ENCODE measurements around the gene CNTNAP4.

DNA sequence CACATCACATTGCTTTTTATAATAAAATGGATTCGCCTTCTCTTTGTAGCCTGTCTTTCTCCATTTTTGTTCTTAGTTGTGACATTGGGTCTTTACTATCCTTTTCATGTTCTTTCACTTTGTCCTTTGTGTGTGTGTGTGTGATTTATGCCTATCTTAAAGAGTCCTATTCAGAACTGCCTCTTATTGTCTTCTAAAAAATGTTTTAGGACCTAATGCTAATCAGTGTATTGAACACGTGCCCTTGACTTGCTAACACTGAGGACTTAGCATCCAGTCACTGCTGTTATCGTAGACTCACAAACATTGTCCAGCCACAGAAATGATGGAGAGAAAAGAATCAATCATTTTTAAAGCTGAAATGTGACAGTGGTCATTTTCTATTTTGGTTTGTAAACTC lies 251.9 kb downstream of the CNTNAP4 start:
- TF ChIP-seq, protein P1, sequence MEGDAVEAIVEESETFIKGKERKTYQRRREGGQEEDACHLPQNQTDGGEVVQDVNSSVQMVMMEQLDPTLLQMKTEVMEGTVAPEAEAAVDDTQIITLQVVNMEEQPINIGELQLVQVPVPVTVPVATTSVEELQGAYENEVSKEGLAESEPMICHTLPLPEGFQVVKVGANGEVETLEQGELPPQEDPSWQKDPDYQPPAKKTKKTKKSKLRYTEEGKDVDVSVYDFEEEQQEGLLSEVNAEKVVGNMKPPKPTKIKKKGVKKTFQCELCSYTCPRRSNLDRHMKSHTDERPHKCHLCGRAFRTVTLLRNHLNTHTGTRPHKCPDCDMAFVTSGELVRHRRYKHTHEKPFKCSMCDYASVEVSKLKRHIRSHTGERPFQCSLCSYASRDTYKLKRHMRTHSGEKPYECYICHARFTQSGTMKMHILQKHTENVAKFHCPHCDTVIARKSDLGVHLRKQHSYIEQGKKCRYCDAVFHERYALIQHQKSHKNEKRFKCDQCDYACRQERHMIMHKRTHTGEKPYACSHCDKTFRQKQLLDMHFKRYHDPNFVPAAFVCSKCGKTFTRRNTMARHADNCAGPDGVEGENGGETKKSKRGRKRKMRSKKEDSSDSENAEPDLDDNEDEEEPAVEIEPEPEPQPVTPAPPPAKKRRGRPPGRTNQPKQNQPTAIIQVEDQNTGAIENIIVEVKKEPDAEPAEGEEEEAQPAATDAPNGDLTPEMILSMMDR (conservative IDR thresholded peaks at IDR 0.05) = no peak
- no peak for TF ChIP-seq ZFX (IDR thresholded peaks at IDR 0.05)
